ENCODE results near the gene ESR1. TPM values are rescaled to one million over a fixed set of nuclear protein-coding genes. Genes with fewer than 3 reads are reported as not detected.

The ESR1 gene
- total and polyA plus RNA-seq, 2 donors (not counting 3 experiments of a cell fraction or from before 2014, with no cell fraction given): 0.01 TPM; not detected in 1

GRCh38 chr6:151962246-151962846 is 154.9 kb downstream of the ESR1 start:
- Histone ChIP-seq H3K27ac (ENCODE audit: insufficient read depth, low read depth, low read length) (no peak overlapping the region), H3K27me3 (ENCODE audit: control insufficient read depth in 2 of 2, insufficient read depth in 2 of 2, low read length in 2 of 2) (no peaks in the 10 kb centered on the region), H3K4me1 (ENCODE audit: control insufficient read depth, extremely low read depth, insufficient read depth, low read length) (no peaks in the 10 kb centered on the region), H2AFZ (ENCODE audit: low read depth, low read length) (no peak overlapping the region), H3K4me3 (replicated peaks in 1 of 3; ENCODE audit: insufficient read depth in 1 of 3, low read depth in 1 of 3, low read length in 3 of 3) (no peak overlapping the region), H4K20me1 (replicated peaks; ENCODE audit: control insufficient read depth, extremely low read depth, insufficient read depth, low read length) (no peaks in the 10 kb centered on the region), H3K9ac (replicated peaks; ENCODE audit: extremely low read depth, insufficient read depth, low read length) (no peak overlapping the region), H3K4me2 (ENCODE audit: insufficient read depth, low read length) (no peak overlapping the region), H3K9me3 (replicated peaks; ENCODE audit: control insufficient read depth, insufficient read depth, low read length) (no peaks in the 10 kb centered on the region), H3K9me1 (replicated peaks; ENCODE audit: control insufficient read depth, extremely low read depth, insufficient read depth, low read length) (no peaks in the 10 kb centered on the region), H3K79me2 (ENCODE audit: control insufficient read depth, insufficient read depth, low read length) (no peaks in the 10 kb centered on the region), H3K36me3 (ENCODE audit: control insufficient read depth in 2 of 2, extremely low read depth in 1 of 2, insufficient read depth in 2 of 2, low read length in 2 of 2) (no peaks in the 10 kb centered on the region)
- TF ChIP-seq EZH2 (IDR thresholded peaks at IDR 0.05; ENCODE audit: borderline replicate concordance, low read depth, low read length, severe bottlenecking): no peak
- TF ChIP-seq GATA2 (IDR thresholded peaks at IDR 0.05; ENCODE audit: insufficient read depth, insufficient read length, low read depth, low read length): no peak
- TF ChIP-seq JUN (IDR thresholded peaks at IDR 0.05; ENCODE audit: borderline replicate concordance, insufficient read depth, insufficient read length, low read depth): no peak
- no peak for TF ChIP-seq POLR2A (IDR thresholded peaks at IDR 0.05; ENCODE audit: low read depth, low read length)
- TF ChIP-seq POLR2AphosphoS5 (IDR thresholded peaks at IDR 0.05; ENCODE audit: insufficient read depth, low read depth, low read length): no peak
- TF ChIP-seq, protein P1, sequence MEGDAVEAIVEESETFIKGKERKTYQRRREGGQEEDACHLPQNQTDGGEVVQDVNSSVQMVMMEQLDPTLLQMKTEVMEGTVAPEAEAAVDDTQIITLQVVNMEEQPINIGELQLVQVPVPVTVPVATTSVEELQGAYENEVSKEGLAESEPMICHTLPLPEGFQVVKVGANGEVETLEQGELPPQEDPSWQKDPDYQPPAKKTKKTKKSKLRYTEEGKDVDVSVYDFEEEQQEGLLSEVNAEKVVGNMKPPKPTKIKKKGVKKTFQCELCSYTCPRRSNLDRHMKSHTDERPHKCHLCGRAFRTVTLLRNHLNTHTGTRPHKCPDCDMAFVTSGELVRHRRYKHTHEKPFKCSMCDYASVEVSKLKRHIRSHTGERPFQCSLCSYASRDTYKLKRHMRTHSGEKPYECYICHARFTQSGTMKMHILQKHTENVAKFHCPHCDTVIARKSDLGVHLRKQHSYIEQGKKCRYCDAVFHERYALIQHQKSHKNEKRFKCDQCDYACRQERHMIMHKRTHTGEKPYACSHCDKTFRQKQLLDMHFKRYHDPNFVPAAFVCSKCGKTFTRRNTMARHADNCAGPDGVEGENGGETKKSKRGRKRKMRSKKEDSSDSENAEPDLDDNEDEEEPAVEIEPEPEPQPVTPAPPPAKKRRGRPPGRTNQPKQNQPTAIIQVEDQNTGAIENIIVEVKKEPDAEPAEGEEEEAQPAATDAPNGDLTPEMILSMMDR (IDR thresholded peaks at IDR 0.05; ENCODE audit: extremely low read depth in 1 of 2, insufficient read depth in 1 of 2, low read depth in 1 of 2, low read length in 2 of 2): no peak
- no peak for TF ChIP-seq MAX (IDR thresholded peaks at IDR 0.05; ENCODE audit: insufficient read depth, insufficient read length)
- no peak for TF ChIP-seq FOS (IDR thresholded peaks at IDR 0.05; ENCODE audit: borderline replicate concordance, insufficient read depth, low read length)
- TF ChIP-seq MYC (IDR thresholded peaks at IDR 0.05; ENCODE audit: low read depth, low read length): no peak
- FAIRE-seq (no peak), DNase-seq (ENCODE audit: low read depth, low spot score) (no peak)
- dilution Hi-C loops (cut with MboI; ENCODE audit: extremely low pct_ligation_motif_present, low sequenced_read_pairs): no loop called here
- ChIA-PET CTCF (no interaction called here), POLR2A (no interaction called here)
- intact Hi-C loops (cut with micrococcal nuclease): no loop called here
- no TSS peak for BruUV-seq (replicated peaks)
